Lower lobe of right lung (tissue), 2 donors: ENCODE measurements around the gene IL33. TPM values are rescaled to one million over a fixed set of nuclear protein-coding genes. Genes with fewer than 3 reads are reported as not detected.

Experiments used
- ATAC-seq, 2 donors: fragments of 200-7000 bp; cut with Tn5 transposase; one replicate each; pipeline ENCODE4 v1.9.1; 2020 to 2022; ENCODE audit warnings: mild to moderate bottlenecking in 2 of 2, moderate library complexity in 2 of 2
- DNase-seq: peaks from one replicate; pipeline ENCODE4 v3.0.0-alpha.2; 2020
- H3K27ac ChIP-seq: fragments of 200-600 bp; one replicate; pipeline ENCODE4 v1.8.0; 2022
- H3K27me3 ChIP-seq: fragments of 200-600 bp; one replicate; pipeline ENCODE4 v1.8.0; 2022; ENCODE audit warnings: low read depth
- H3K36me3 ChIP-seq: fragments of 200-600 bp; one replicate; pipeline ENCODE4 v1.8.0; 2022; ENCODE audit warnings: mild to moderate bottlenecking
- H3K4me1 ChIP-seq: fragments of 200-600 bp; one replicate; pipeline ENCODE4 v1.8.0; 2022
- H3K4me3 ChIP-seq: fragments of 200-600 bp; one replicate; pipeline ENCODE4 v1.8.0; 2022; ENCODE audit warnings: mild to moderate bottlenecking
- H3K9me3 ChIP-seq: fragments of 200-600 bp; one replicate; pipeline ENCODE4 v1.8.0; 2022
- CTCF ChIP-seq: fragments of 200-600 bp; IDR thresholded peaks from one replicate; pipeline ENCODE4 v1.8.0; 2022; ENCODE audit warnings: antibody characterized with exemption, mild to moderate bottlenecking
- intact Hi-C: fragments of 100-400 bp; cut with DNase I; formaldehyde crosslinking; loops from one replicate; pipeline ENCODE4 v1.11.0; 2022
- total RNA-seq: library from RNA; stranded (reverse); fragmentation: NEBNext Ultra II Directional; extraction: Animal tissue kit (Norgen Biotek cat#: 25700); gene quantifications from one replicate; pipeline ENCODE4 v1.2.1, GENCODE V29; 2021
- donor health status: DM: no; HTN: yes; CAD: no; lungs with severe emphysema.

The IL33 gene
- total RNA-seq, 1 donor from 2014 or later, result 47.8 TPM

GRCh38 chr9:6216002-6216401 lies 395 bp downstream of the IL33 start:
- Histone ChIP-seq H3K27ac (no peak overlapping the region), H3K36me3 (no peaks in the 10 kb centered on the region), H3K4me3 (peak overlapping the region; percentile 45), H3K4me1 (peaks cover 13% of the 10 kb centered on the region), H3K9me3 (peaks cover 2% of the 10 kb centered on the region), H3K27me3 (no peaks in the 10 kb centered on the region)
- DNase-seq, result no peak
- intact Hi-C loops, result no loop called here
- no peak for TF ChIP-seq CTCF
- no peak for ATAC-seq

GRCh38 chr9:6216951-6217350 lies 1.3 kb downstream of the IL33 start:
- intact Hi-C loops, result no loop called here
- no peaks in the 10 kb centered on the region for H3K27me3 ChIP-seq
- H3K36me3 ChIP-seq, result no peaks in the 10 kb centered on the region

GRCh38 chr9:6218099-6218502 lies 2.5 kb downstream of the IL33 start:
- DNase-seq (no peak), ATAC-seq (peak; percentile 37 to 75)
- Histone ChIP-seq H3K27ac (peak overlapping the region; percentile 42), H3K9me3 (no peaks in the 10 kb centered on the region), H3K36me3 (no peaks in the 10 kb centered on the region), H3K4me3 (peak overlapping the region; percentile 45), H3K27me3 (no peaks in the 10 kb centered on the region), H3K4me1 (peaks cover 26% of the 10 kb centered on the region)
- intact Hi-C loops, result no loop called here
- no peak for TF ChIP-seq CTCF

More at GRCh38 chr9:6216951-6217350, 1.3 kb downstream of the IL33 start:
- Histone ChIP-seq H3K27ac (peak overlapping the region; percentile 42), H3K4me3 (peak overlapping the region; percentile 45), H3K4me1 (peaks cover 16% of the 10 kb centered on the region), H3K9me3 (no peaks in the 10 kb centered on the region)
- ATAC-seq (no peak), DNase-seq (no peak)
- no peak for TF ChIP-seq CTCF

GRCh38 chr9:6219040-6219439 lies 3.4 kb downstream of the IL33 start:
- intact Hi-C loops, result no loop called here
- no peak overlapping the region for H3K4me3 ChIP-seq

GRCh38 chr9:6219981-6220380 lies 4.4 kb downstream of the IL33 start:
- no peaks in the 10 kb centered on the region for H3K27me3 ChIP-seq

More at GRCh38 chr9:6219040-6219439, 3.4 kb downstream of the IL33 start:
- no peak overlapping the region for H3K27ac ChIP-seq
- no peak for TF ChIP-seq CTCF
- no peak for DNase-seq
- no peak for ATAC-seq
- no peaks in the 10 kb centered on the region for H3K27me3 ChIP-seq
- no peaks in the 10 kb centered on the region for H3K36me3 ChIP-seq
- H3K9me3 ChIP-seq, result no peaks in the 10 kb centered on the region
- H3K4me1 ChIP-seq, result peaks cover 32% of the 10 kb centered on the region

More at GRCh38 chr9:6219981-6220380, 4.4 kb downstream of the IL33 start:
- ATAC-seq (no peak), DNase-seq (no peak)
- no peak overlapping the region for H3K4me3 ChIP-seq
- intact Hi-C loops, result no loop called here
- no peak overlapping the region for H3K27ac ChIP-seq
- H3K4me1 ChIP-seq, result peaks cover 41% of the 10 kb centered on the region
- H3K36me3 ChIP-seq, result no peaks in the 10 kb centered on the region
- H3K9me3 ChIP-seq, result no peaks in the 10 kb centered on the region
- TF ChIP-seq CTCF, result no peak
